Upper lobe of right lung (tissue), 1 donor: ENCODE measurements around the gene GID8. TPM values are rescaled to one million over a fixed set of nuclear protein-coding genes. Genes with fewer than 3 reads are reported as not detected.

Experiments used
- ATAC-seq: fragments of 200-7000 bp; cut with Tn5 transposase; one replicate; pipeline ENCODE4 v1.9.1; 2020; ENCODE audit warnings: mild to moderate bottlenecking, moderate library complexity
- DNase-seq: peaks from one replicate; pipeline ENCODE4 v3.0.0-alpha.2; 2020
- H3K27ac ChIP-seq: fragments of 200-600 bp; one replicate; pipeline ENCODE4 v1.8.0; 2022
- H3K27me3 ChIP-seq: fragments of 200-600 bp; one replicate; pipeline ENCODE4 v1.8.0; 2022; ENCODE audit warnings: mild to moderate bottlenecking
- H3K36me3 ChIP-seq: fragments of 200-600 bp; one replicate; pipeline ENCODE4 v1.8.0; 2022
- H3K4me1 ChIP-seq: fragments of 200-600 bp; one replicate; pipeline ENCODE4 v1.8.0; 2022
- H3K4me3 ChIP-seq: fragments of 200-600 bp; one replicate; pipeline ENCODE4 v1.8.0; 2022; ENCODE audit warnings: mild to moderate bottlenecking
- H3K9me3 ChIP-seq: fragments of 200-600 bp; one replicate; pipeline ENCODE4 v1.8.0; 2022
- intact Hi-C: fragments of 100-400 bp; cut with DNase I; formaldehyde crosslinking; loops from one replicate; pipeline ENCODE4 v1.11.0; 2022
- total RNA-seq: library from RNA; stranded (reverse); fragmentation: NEBNext Ultra II Directional; extraction: Animal tissue kit (Norgen Biotek cat#: 25700); gene quantifications from one replicate; pipeline ENCODE4 v1.2.1, GENCODE V29; 2021
- TF ChIP-seq, protein P1 (sequence below): fragments of 200-600 bp; IDR thresholded peaks from one replicate; pipeline ENCODE4 v1.8.0; 2022; ENCODE audit warnings: antibody characterized with exemption
- donor health status: DM: no; HTN: yes; CAD: no; lungs with severe emphysema.

GID8 gene
- total RNA-seq, 1 donor from 2014 or later = 27.4 TPM

DNA sequence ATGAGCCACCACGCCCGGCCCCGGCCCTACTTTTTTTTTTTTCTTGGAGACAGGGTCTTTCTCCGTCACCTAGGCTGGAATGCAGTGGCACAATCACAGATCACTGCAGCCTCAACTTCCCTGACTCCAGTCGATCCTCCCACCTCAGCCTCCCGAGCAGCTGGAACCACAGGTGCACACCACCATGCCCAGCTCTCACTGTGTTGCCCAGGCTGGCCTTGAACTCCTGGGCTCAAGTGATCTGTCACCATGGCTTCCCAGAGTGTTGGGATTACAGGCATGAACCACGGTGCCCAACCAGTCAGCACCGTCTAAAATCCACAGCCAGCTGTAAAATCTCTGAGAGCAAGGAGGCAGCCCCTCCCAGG lies 32.0 kb downstream of the GID8 start:
- no peak for DNase-seq
- no peaks in the 10 kb centered on the region for H3K9me3 ChIP-seq
- intact Hi-C loops = no loop called here
- H3K4me3 ChIP-seq = no peak overlapping the region
- no peaks in the 10 kb centered on the region for H3K36me3 ChIP-seq
- H3K4me1 ChIP-seq = peaks cover 8% of the 10 kb centered on the region
- ATAC-seq = no peak
- no peak overlapping the region for H3K27ac ChIP-seq
- H3K27me3 ChIP-seq = peaks cover 38% of the 10 kb centered on the region
- TF ChIP-seq, protein P1, sequence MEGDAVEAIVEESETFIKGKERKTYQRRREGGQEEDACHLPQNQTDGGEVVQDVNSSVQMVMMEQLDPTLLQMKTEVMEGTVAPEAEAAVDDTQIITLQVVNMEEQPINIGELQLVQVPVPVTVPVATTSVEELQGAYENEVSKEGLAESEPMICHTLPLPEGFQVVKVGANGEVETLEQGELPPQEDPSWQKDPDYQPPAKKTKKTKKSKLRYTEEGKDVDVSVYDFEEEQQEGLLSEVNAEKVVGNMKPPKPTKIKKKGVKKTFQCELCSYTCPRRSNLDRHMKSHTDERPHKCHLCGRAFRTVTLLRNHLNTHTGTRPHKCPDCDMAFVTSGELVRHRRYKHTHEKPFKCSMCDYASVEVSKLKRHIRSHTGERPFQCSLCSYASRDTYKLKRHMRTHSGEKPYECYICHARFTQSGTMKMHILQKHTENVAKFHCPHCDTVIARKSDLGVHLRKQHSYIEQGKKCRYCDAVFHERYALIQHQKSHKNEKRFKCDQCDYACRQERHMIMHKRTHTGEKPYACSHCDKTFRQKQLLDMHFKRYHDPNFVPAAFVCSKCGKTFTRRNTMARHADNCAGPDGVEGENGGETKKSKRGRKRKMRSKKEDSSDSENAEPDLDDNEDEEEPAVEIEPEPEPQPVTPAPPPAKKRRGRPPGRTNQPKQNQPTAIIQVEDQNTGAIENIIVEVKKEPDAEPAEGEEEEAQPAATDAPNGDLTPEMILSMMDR = no peak

DNA sequence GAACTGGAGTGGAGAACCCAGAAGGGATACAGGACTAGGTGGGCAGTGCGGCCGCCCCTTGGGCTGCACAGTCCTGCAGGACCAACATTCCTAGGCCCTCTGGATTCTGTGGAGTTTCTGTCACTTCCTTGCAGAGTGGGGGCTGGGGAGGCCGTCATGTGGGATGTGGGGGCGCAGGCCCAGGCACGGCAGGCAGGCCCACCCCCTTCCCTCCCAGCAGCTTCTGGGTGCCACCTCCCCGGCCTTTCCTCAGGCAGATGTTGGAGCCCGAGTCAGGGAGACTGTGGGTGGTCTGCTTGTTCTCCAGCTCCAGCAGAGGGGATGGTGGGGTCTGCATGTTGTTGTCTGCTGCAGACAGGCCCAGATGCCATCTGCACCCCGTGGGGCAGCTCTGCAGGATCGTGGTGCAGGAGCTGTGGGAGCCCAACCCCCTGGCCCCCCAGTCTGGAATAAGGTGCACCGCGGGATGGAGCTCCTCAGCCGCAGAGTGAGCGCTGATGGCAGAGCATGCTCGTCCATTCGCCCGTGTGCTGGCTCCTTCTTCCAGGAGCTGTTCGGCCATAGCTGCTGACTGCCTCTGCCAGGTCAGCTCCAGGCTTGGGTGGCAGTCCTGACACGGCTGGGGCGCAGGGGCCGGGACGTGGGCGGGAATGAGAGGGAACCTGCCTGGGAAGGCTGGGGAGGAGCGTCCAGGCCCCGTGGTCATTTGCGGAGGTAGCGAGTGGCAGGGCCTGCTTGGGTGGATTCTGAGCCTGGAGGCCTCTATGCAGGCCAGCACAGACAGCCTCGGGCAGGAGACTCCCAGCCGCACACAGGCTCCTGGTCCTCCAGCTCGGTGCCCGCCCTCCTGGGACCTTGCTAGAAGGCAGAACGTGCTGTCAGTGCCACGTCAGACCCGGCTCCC lies 32.6 kb downstream of the GID8 start:
- no peak overlapping the region for H3K4me3 ChIP-seq
- no peaks in the 10 kb centered on the region for H3K9me3 ChIP-seq
- TF ChIP-seq, protein P1 = no peak
- no peak for ATAC-seq
- H3K27ac ChIP-seq = no peak overlapping the region
- H3K27me3 ChIP-seq = peaks cover 44% of the 10 kb centered on the region
- no peak for DNase-seq
- intact Hi-C loops = no loop called here
- peaks cover 8% of the 10 kb centered on the region for H3K4me1 ChIP-seq
- no peaks in the 10 kb centered on the region for H3K36me3 ChIP-seq

- H3K9me3 ChIP-seq = no peaks in the 10 kb centered on the region
- H3K4me3 ChIP-seq = no peak overlapping the region
- intact Hi-C loops = no loop called here
- peaks cover 53% of the 10 kb centered on the region for H3K27me3 ChIP-seq
- ATAC-seq (no peak), DNase-seq (no peak)
- peaks cover 8% of the 10 kb centered on the region for H3K4me1 ChIP-seq
- H3K27ac ChIP-seq = no peak overlapping the region
- TF ChIP-seq, protein P1 = no peak
- H3K36me3 ChIP-seq = no peaks in the 10 kb centered on the region
Measured at GRCh38 chr20:62971211-62971949, 33.4 kb downstream of the GID8 start.

- Histone ChIP-seq H3K27ac (no peak overlapping the region), H3K27me3 (peaks cover 61% of the 10 kb centered on the region), H3K4me3 (peak overlapping the region; percentile 19), H3K36me3 (no peaks in the 10 kb centered on the region), H3K4me1 (peaks cover 8% of the 10 kb centered on the region), H3K9me3 (no peaks in the 10 kb centered on the region)
- TF ChIP-seq, protein P1 = peak; percentile 83
- ATAC-seq = peak; percentile 97
- intact Hi-C loops = no loop called here
- DNase-seq = peak; percentile 94
Measured at GRCh38 chr20:62971950-62972844, 34.2 kb downstream of the GID8 start.
